Activated T-cell treated with anti-CD3 and anti-CD28 coated beads for 1 hour (primary cell): ENCODE data around the gene HCFC1R1.
"Not testable (repeated sequence)": the region's sequence is repeated elsewhere in the genome, so short reads cannot be mapped to it uniquely, and the experiment has no call there.

Source experiments
- DNase-seq: peaks from one replicate; pipeline ENCODE4 v3.0.0-alpha.2; 2020; ENCODE audit warnings: low read depth

HCFC1R1 gene

DNA sequence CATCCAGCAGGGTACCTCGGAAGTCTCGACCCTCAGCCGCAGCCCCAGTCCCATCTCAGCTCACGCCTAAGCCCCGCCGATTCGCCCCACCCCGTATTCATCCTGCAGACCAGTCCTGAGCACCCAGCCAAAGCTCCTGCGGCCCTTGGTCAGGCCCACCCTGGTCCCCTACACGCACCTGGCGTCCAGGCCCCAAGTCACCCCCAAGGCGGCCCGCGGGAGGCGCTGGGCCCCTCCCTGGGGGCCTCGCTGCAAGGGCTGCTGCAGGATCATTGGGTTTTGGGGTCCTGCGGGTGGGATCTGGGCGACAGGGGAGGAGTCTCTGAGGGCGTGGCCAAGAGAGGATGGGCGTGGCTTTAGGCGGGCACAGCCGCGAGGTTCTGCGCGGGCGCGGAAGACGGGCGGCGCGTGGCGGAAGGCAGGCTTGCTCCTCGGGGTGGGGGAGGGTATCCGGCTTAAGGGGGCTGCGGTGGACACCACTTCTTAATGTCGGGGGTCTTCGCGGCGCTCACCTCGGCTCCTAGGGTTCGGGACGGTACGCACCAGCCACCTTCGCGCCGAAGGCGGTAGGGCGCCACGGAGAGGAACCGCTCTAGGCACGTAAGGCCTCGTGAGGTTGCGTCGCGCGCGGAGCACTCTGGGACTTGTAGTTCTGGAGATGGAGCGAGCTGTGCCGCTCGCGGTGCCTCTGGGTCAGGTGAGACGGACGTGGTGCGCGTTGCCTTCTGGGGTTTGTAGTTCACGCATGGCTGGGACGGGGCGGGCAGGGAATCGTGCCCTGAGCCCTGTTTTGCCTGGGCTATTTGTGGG is at the start of gene HCFC1R1, which contains the start of gene THOC6:
Gene HCFC1R1, minus strand, starts transcription at position 274 of the 810 bp plus-strand sequence. Its CDS starts 1 bp downstream, at position 273.
Gene THOC6, plus strand, starts transcription at position 367 of the 810 bp plus-strand sequence. Its CDS starts 292 bp downstream, at position 659.
- DNase-seq = peak; percentile 92

GRCh38 chr16:3073448-3073847 is 49.7 kb upstream of the HCFC1R1 start:
- no peak for DNase-seq

DNA sequence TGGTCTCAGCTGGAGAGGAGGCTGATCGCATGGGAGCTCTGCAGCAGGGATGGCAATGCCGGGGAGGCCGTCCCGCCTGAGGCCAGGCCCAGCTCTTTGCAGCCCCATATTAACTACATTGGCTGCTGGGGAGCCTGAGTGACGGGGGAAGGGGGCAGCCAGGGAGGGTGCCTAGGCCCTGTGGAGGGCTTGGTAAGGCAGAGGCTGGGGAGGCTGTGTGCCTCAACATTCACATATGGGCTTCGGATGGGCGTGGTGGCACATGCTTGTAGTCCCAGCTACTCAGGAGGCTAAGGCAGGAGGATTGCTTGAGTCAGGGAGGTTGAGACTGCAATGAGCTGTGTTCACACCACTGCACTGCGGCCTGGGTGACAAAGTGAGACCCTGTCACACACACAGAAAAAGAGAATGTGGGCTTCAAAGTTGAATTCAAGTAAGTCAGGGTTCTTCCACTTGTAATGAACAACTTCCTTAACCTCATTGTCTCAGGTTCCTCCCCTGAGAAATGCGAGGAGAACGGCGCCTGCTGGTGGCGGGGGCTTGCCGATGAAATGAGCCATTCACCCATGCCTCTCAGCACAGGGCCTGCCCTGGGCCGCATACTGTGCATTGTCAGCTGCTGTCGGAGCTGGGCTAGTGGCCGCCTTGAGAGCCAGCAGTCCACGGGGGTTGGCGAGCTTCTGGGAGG is 49.0 kb upstream of the HCFC1R1 start:
- not testable (repeated sequence) for DNase-seq

GRCh38 chr16:3072148-3072547 is 48.4 kb upstream of the HCFC1R1 start:
- not testable (repeated sequence) for DNase-seq

DNA sequence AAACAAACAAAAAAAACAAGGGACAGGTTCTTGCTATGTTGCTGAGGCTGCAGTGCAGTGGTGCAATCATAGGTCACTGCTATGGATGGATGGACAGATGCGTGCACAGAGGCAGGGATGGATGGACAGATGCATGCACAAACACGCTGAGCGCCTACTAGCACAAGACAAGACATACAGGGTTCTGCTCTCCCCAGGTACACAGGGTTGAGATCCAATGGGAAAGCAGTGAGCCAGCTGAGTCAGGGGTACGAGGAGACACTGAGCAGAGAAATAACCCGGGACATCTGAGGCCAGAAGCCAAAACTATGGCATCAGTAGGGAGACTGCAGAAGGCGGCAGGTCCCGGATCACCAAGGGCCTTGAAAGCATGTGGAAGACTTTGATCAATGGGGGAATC is 47.9 kb upstream of the HCFC1R1 start:
- DNase-seq = no peak

DNA sequence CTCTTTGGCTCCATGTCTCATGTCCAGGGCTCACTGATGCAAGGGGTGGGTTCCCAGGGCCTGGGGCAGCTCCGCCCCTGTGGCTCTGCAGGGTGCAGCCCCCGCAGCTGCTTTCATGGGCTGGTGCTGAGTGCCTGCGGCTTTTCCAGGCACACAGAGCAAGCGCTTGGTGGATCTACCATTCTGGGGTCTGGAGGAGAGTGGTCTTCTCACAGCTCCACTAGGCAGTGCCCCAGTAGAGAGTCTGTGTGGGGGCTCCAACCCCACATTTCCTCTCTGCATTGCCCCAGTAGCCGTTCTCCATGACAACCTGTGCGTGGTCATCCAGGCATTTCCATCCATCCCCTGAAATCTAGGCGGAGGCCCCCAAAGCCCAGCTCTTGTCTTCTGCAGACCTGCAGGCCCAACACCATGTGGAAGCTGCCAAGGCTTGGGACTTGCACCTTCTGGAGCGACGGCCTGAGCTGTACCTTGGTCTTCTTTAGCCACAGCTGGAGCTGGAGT is 46.9 kb upstream of the HCFC1R1 start:
- DNase-seq = no peak

- DNase-seq = not testable (repeated sequence)
Observed at GRCh38 chr16:3069146-3069545, 45.4 kb upstream of the HCFC1R1 start.

- DNase-seq = no peak
Observed at GRCh38 chr16:3068487-3068886, 44.7 kb upstream of the HCFC1R1 start.

- DNase-seq = no peak
Observed at GRCh38 chr16:3066440-3066748, 42.7 kb upstream of the HCFC1R1 start.

DNA sequence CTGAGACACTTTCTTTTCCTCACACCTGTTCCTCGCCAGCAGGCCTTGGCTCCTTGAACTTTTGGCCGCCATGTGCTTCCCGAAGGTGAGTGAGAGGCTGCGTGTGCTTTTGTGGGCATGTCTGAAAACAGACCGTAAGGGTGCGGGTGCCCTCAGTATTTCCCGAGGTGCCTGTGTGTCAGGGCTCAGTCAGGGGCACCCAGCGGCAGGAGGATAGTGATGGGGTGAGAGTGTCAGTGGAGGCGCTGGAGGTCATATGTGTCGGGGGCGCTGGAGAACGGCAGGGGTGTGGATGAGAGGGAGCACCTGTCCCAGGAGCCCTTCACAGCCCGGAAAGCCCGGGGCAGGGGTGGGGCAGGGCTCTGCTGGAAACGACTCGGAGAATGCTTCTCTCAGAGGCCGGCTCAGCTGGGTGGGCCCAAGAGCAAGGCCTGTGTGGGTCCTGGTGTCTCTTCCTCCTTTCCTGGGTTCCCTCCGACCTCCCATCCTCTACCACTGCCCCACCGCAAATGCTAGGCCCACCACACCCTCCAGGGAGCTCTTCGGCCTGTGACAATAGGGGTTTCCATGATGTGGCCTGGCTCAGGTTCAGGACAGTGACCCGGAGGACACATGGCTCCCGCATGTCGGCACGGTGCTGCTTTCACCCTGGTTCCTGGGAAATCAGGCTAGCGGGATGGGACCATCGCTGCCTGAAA is 42.1 kb upstream of the HCFC1R1 start:
- no peak for DNase-seq

GRCh38 chr16:3065069-3065741 is 41.5 kb upstream of the HCFC1R1 start, which contains the start of gene IL32:
TSS of gene IL32 (plus strand) at chr16:3065640. CDS start at chr16:3065812, 172 bp downstream.
- DNase-seq = peak; percentile 60

DNA sequence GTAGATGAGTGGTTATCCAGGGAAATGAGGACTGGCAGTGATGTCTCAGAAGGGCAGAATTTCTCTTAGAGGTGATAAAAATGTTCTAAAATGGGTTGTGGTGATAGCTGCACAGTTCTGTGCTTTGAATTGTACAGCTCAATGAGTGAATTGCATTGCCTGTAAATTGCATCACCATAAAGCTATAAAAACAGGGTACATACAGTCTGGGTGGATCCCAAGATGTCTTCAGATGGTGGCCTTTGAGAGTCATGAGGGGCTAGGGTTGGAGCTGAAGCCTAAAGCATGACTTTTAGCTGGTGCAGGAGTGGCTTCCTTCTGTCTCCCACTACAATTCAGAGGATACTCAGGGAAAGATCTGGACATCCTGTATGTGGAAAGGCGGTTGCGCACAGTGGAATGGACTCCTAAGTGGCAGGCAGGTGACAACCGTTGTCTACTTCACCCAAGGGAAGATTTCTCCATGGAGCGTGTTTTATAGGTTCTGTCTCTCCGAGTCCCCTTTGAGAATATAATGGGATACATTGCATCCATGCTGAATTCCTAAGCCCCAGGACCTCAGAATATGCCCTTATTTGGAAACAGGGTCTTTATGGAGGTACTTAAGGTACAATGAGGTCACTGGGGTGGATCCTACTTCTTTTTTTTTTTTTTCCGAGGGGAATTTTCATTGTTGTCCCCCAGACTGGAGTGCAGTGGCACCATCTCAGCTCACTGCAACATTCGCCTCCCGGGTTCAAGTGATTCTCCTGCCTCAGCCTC is 40.1 kb upstream of the HCFC1R1 start:
- no peak for DNase-seq

- DNase-seq = no peak
Observed at GRCh38 chr16:3062553-3062952, 38.8 kb upstream of the HCFC1R1 start.

DNA sequence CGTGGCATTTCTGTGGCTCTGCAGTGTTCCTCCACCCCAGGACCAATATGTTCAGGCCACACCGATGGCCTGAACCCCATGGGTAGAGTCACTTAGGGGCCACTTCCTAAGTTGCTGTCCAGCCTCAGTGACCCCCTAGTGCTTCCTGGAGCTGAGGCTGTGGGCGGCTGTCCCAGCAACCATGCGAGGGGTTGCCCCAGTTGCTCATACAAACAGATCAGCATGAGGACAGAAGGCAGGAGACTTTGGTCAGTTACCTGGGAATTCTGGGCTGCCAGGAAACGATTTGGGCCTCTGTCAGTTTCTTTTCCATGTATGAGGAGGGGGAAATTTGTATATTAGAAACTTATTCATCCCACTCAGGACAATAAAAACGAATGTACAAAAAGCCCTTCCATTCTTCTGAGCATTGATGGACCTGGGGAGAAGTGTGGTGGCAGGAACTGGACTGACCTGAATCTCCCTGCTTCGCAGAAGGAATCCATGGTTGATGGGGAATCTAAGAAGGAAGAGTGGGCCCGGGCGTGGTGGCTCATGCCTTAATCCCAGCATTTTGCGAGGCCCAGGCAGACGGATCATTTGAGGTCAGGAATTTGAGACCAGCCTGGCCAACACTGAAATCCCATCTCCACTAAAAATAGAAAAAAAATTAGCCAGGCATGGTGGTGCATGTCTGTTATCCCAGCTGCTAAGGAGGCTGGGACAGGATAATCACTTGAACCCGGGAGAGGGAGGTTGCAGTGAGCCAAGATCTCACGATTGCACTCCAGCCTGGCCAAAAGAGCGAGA is 36.8 kb upstream of the HCFC1R1 start:
- no peak for DNase-seq

DNA sequence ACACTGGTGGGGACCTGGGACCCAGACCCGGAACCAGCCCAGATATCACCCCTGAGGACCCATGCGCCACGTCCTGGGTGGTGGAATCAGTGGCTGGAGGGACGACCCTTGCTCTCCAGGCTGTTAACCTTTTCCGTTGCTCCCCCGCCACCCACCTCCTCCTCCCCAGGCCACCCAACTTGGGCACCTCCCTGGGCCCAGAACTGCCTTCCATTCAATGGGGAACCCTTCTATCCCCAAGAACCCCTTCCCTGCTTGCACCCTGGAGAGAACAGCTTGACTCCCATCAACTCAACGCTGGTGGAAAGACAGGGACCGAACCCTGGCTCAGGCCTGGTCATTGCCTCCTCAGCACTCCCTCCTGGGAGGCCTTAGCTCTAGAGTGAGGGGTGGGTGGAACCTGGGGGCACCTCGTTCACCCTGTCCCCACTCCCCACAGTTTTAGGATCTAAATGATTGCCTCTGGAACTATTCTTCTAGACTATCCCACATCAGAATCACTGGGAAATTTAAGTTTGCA is 36.0 kb upstream of the HCFC1R1 start:
- no peak for DNase-seq

DNA sequence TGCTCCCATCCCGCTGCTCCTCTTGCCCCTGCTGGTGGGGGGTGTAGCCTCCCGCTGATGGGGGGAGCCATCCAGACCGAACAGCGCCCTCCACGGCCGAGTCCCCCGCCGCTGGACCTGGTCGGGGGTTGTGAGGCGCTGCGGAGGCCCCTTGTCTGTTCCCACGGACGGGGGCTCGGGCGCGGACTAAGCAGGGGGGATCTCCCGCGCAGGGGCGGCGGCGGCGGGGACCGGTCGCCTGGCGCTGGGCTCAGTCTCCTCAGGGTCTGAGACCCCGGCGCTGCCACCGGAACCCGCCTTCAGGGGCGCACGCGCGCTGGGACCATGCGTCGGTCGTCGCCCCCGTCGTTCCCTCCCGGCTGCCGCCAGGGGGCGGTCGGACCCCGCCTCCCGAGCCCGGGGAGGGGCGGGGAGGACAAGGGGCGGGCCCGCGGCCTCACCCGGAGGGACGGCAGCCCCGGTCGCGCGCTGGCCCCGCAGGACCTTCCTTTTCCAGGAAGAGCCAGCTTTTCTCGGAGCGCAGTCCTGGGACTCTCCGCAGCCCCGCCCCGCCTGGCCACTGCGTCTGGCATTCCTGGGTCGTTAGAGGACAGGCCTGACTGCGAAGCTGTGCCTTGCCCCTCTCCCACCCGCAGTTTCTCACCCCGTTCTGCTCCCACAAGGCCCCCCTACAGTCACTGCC is 35.4 kb upstream of the HCFC1R1 start:
- DNase-seq = peak; percentile 83

DNA sequence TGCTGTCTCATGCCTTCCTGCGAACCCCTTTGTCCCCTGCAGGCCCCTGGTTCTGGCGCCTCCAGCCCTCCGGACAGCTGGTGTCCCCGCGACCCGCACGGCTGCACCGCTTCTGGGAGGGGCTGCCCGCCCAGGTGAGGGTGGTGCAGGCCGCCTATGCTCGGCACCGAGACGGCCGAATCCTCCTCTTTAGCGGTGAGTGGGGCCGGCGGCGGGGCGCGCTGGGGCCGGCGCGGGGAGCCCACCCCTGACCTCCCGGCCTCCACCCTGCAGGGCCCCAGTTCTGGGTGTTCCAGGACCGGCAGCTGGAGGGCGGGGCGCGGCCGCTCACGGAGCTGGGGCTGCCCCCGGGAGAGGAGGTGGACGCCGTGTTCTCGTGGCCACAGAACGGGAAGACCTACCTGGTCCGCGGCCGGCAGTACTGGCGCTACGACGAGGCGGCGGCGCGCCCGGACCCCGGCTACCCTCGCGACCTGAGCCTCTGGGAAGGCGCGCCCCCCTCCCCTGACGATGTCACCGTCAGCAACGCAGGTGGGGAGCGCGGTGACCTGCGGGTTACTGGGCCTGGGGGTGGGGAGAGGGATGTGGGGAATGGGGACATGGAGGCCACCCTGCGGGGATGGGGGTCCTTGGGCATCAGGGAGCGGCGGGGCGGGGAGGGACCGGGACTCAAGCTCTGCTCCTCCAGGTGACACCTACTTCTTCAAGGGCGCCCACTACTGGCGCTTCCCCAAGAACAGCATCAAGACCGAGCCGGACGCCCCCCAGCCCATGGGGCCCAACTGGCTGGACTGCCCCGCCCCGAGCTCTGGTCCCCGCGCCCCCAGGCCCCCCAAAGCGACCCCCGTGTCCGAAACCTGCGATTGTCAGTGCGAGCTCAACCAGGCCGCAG is 34.6 kb upstream of the HCFC1R1 start:
- peak; percentile 49 for DNase-seq
